Measurements from ENCODE around the gene MPHOSPH10.
"Not testable (repeated sequence)": the region's sequence is repeated elsewhere in the genome, so short reads cannot be mapped to it uniquely, and the experiment has no call there.

Gene MPHOSPH10

DNA sequence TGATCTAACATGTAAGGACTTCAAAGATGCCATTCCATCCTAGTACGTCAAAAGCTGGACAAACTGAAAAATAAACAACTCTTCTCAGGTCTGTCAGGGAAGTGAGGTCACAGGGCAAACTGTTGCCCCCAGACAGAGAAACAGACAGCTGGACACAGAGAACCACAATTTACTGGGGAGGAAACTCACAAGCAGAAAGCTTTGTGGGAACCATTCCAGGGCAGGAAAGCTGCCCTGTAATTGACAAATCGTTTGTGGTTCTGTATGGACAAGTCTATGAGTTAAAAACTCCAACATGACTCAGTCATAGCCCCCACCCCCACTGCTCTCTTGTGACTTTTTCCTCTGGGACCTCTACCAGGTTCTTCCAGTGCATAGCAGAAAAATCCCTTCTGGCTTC lies 28.8 kb upstream of the MPHOSPH10 start:
- Histone ChIP-seq H3K27me3 (ENCODE audit: control insufficient read depth, insufficient read depth, low read length, poor library complexity, severe bottlenecking) (no peaks in the 10 kb centered on the region), H3K4me1 (ENCODE audit: control insufficient read depth, insufficient read depth, low read length) (no peaks in the 10 kb centered on the region), H3K9me3 (ENCODE audit: control insufficient read depth, low read length) (no peaks in the 10 kb centered on the region), H3K36me3 (ENCODE audit: control insufficient read depth, insufficient read depth, low read length) (no peaks in the 10 kb centered on the region), H3K27ac (ENCODE audit: insufficient read depth, low read depth, low read length, poor library complexity, severe bottlenecking) (no peak overlapping the region), H3K4me3 (ENCODE audit: insufficient read depth, low read depth, low read length) (no peak overlapping the region)
- WGBS, 2 experiments, result 88 to 94% methylated on average over 2 of the region's 2 CpGs

DNA sequence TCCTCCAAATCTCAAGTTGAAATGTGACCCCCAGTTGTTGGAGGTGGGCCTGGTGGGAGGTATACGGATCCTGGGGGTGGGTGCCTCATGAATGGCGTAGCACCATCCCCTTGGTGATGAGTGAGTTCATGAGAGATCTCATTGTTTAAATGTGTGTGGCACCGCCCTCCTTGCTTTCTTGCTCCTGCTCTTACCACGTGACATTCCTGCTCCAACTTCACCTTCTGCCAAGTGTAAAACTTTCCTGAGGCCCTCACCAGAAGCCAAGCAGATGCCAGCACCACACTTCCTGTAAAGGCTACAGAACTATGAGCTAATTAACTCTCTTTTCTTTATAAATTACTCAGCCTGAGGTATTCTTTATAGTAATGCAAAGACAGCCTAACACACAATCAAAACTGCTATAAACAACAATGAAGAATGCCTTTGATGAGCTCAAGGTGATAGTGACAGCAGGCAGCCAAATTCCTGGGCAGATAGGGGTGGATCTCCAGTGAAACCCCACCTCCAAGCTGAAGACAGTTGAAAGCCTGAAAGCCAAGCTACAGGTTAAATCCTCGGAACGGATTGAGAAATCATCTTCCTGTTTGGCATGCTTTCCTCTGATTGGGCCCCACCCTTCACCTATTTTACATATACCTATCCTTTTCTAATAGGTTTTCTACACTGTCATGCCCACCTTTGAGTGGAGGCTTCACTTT lies 27.3 kb upstream of the MPHOSPH10 start:
- H3K36me3 ChIP-seq (ENCODE audit: control insufficient read depth, insufficient read depth, low read length), result no peaks in the 10 kb centered on the region
- no peaks in the 10 kb centered on the region for H3K4me1 ChIP-seq (ENCODE audit: control insufficient read depth, insufficient read depth, low read length)
- 76% methylated on average over 6 of the region's 6 CpGs for WGBS, 2 experiments
- H3K27me3 ChIP-seq (ENCODE audit: control insufficient read depth, insufficient read depth, low read length, poor library complexity, severe bottlenecking), result no peaks in the 10 kb centered on the region
- no peaks in the 10 kb centered on the region for H3K9me3 ChIP-seq (ENCODE audit: control insufficient read depth, low read length)
- no peak overlapping the region for H3K27ac ChIP-seq (ENCODE audit: insufficient read depth, low read depth, low read length, poor library complexity, severe bottlenecking)
- no peak overlapping the region for H3K4me3 ChIP-seq (ENCODE audit: insufficient read depth, low read depth, low read length)

DNA sequence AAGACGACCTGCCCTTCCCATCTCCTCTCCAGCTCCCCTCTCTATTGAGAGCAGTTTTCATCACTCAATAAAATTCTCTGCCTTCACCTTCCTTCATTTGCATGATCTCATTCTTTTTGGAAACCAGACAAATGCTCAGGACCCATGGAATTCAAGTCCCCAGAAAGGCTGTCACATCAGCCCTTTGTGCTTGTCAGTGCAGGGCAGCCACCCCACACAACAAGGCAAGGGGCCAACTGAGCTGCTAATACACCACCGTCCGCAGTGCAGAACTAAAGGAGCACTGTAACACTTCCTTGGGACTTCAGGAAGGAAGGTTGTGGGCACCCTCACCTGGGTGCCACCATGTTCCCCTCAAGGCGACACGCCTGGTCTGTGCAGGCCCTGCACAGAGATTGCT lies 26.6 kb upstream of the MPHOSPH10 start:
- no peaks in the 10 kb centered on the region for H3K27me3 ChIP-seq (ENCODE audit: control insufficient read depth, insufficient read depth, low read length, poor library complexity, severe bottlenecking)
- 89 to 93% methylated on average over 5 of the region's 5 CpGs for WGBS, 2 experiments
- no peak overlapping the region for H3K4me3 ChIP-seq (ENCODE audit: insufficient read depth, low read depth, low read length)
- no peaks in the 10 kb centered on the region for H3K36me3 ChIP-seq (ENCODE audit: control insufficient read depth, insufficient read depth, low read length)
- no peaks in the 10 kb centered on the region for H3K9me3 ChIP-seq (ENCODE audit: control insufficient read depth, low read length)
- H3K4me1 ChIP-seq (ENCODE audit: control insufficient read depth, insufficient read depth, low read length), result no peaks in the 10 kb centered on the region
- H3K27ac ChIP-seq (ENCODE audit: insufficient read depth, low read depth, low read length, poor library complexity, severe bottlenecking), result no peak overlapping the region

DNA sequence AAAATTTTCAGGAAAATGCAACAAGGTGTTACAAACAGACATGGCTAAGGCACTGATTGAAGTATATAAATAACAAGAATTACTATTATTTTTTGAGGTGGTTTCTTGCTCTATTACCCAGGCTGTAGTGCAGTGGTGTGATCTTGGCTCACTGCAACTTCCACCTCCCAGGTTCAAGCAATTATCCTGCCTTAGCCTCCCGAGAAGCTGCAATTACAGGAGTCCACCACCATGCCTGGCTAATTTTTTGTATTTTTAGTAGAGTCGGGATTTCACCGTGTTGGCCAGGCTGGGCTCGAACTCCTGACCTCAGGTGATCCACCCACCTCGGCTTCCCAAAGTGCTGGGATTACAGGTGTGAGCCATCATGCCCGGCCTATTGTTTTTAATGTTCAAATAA lies 24.0 kb upstream of the MPHOSPH10 start:
- not testable (repeated sequence) for H3K4me3 ChIP-seq (ENCODE audit: insufficient read depth, low read depth, low read length); H3K27me3 ChIP-seq (ENCODE audit: control insufficient read depth, insufficient read depth, low read length, poor library complexity, severe bottlenecking); H3K36me3 ChIP-seq (ENCODE audit: control insufficient read depth, insufficient read depth, low read length); H3K9me3 ChIP-seq (ENCODE audit: control insufficient read depth, low read length); H3K4me1 ChIP-seq (ENCODE audit: control insufficient read depth, insufficient read depth, low read length); H3K27ac ChIP-seq (ENCODE audit: insufficient read depth, low read depth, low read length, poor library complexity, severe bottlenecking)
- 90 to 93% methylated on average over 6 of the region's 6 CpGs for WGBS, 2 experiments

DNA sequence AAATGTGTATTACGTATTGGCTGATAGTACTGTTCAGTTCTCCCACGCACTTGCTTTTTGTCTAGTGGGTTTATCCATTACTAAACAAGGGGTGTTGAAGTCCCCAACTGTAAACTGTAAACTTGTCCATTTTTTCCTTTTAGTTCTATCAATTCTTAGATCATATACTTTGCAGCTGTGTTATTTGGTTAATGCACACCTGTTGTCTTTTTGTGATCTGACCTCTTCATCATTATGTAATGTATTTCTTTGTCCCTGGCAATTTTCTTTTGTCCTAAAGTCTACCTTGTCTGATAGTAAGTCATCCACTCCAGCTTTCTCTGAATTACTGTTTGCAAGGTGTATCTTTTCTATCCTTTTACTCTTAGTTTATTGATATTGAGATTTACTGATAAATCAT lies 22.3 kb upstream of the MPHOSPH10 start:
- Histone ChIP-seq H3K9me3 (ENCODE audit: control insufficient read depth, low read length) (no peaks in the 10 kb centered on the region), H3K27me3 (ENCODE audit: control insufficient read depth, insufficient read depth, low read length, poor library complexity, severe bottlenecking) (no peaks in the 10 kb centered on the region), H3K27ac (ENCODE audit: insufficient read depth, low read depth, low read length, poor library complexity, severe bottlenecking) (no peak overlapping the region), H3K4me3 (ENCODE audit: insufficient read depth, low read depth, low read length) (no peak overlapping the region), H3K4me1 (ENCODE audit: control insufficient read depth, insufficient read depth, low read length) (no peaks in the 10 kb centered on the region), H3K36me3 (ENCODE audit: control insufficient read depth, insufficient read depth, low read length) (no peaks in the 10 kb centered on the region)
- 100% methylated on average over 2 of the region's 2 CpGs for WGBS, 2 experiments

DNA sequence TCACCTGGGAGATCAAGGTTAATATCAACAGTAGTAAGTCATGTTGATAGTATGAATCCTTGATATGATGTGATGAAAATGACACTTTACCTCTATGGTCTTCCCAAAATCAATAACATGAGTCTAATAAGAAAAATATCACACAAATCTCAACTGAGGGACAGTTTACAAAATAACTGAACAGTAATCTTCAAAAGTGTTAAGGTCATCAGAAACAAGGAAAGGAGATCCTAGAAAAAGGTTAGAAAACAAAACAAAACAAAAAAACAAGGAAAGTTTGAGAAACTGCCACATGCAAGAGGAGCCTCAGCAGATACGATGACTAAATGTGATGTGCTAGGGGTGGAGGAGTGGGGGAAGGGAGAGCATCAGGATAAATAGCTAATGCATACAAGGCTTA lies 16.6 kb upstream of the MPHOSPH10 start:
- H3K36me3 ChIP-seq (ENCODE audit: control insufficient read depth, insufficient read depth, low read length), result no peaks in the 10 kb centered on the region
- 91 to 96% methylated on average over 1 of the region's 1 CpG for WGBS, 2 experiments

DNA sequence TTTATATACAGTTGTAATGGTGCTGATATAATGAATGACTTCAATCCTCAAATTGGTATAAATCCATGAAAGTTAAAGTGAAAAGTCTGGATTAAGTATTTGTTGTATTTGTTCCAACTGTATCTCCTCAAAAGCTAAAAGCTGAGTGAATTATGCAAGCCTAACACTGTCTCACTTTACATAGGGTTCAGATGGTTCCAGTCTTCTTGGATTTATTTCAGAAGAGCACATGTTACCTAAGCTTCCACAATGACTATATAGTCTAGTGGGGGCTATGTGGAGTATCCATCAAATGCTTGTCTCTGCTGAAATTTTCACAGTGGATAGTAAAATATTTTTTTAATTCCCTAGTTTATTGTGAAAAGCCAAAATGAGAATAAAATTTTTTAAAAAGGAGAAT lies 13.4 kb upstream of the MPHOSPH10 start:
- Histone ChIP-seq H3K27ac (ENCODE audit: insufficient read depth, low read depth, low read length, poor library complexity, severe bottlenecking) (no peak overlapping the region), H3K27me3 (ENCODE audit: control insufficient read depth, insufficient read depth, low read length, poor library complexity, severe bottlenecking) (no peaks in the 10 kb centered on the region), H3K4me1 (ENCODE audit: control insufficient read depth, insufficient read depth, low read length) (no peaks in the 10 kb centered on the region), H3K36me3 (ENCODE audit: control insufficient read depth, insufficient read depth, low read length) (no peaks in the 10 kb centered on the region), H3K9me3 (ENCODE audit: control insufficient read depth, low read length) (no peaks in the 10 kb centered on the region), H3K4me3 (ENCODE audit: insufficient read depth, low read depth, low read length) (no peak overlapping the region)

More for the DNA sequence above, 16.6 kb upstream of the MPHOSPH10 start:
- Histone ChIP-seq H3K4me3 (ENCODE audit: insufficient read depth, low read depth, low read length) (no peak overlapping the region), H3K27me3 (ENCODE audit: control insufficient read depth, insufficient read depth, low read length, poor library complexity, severe bottlenecking) (no peaks in the 10 kb centered on the region), H3K4me1 (ENCODE audit: control insufficient read depth, insufficient read depth, low read length) (no peaks in the 10 kb centered on the region), H3K27ac (ENCODE audit: insufficient read depth, low read depth, low read length, poor library complexity, severe bottlenecking) (no peak overlapping the region), H3K9me3 (ENCODE audit: control insufficient read depth, low read length) (no peaks in the 10 kb centered on the region)

DNA sequence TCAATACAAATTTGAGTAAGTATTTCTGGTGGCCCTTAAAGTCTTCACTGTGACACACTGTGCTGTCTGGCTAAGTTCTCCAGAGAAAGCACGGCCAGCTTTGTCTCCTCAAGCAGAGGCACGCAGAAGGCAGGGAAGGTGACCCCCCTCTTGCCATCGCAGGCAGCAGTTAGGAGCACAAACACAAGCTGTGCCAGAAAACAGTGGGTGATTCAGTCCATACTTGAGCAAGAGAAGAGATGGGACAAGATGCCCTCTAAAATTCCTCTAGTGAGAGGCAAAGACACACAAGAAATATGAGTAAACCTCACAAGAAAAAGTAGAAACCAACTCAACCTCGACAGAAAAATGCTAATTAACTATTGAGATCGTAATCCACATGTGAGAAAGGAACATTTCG lies 10.2 kb upstream of the MPHOSPH10 start:
- no peak overlapping the region for H3K27ac ChIP-seq (ENCODE audit: insufficient read depth, low read depth, low read length, poor library complexity, severe bottlenecking)
- H3K9me3 ChIP-seq (ENCODE audit: control insufficient read depth, low read length), result no peaks in the 10 kb centered on the region
- H3K36me3 ChIP-seq (ENCODE audit: control insufficient read depth, insufficient read depth, low read length), result peaks cover 5% of the 10 kb centered on the region
- H3K27me3 ChIP-seq (ENCODE audit: control insufficient read depth, insufficient read depth, low read length, poor library complexity, severe bottlenecking), result no peaks in the 10 kb centered on the region
- 93 to 94% methylated on average over 6 of the region's 6 CpGs for WGBS, 2 experiments
- no peak overlapping the region for H3K4me3 ChIP-seq (ENCODE audit: insufficient read depth, low read depth, low read length)
- no peaks in the 10 kb centered on the region for H3K4me1 ChIP-seq (ENCODE audit: control insufficient read depth, insufficient read depth, low read length)

DNA sequence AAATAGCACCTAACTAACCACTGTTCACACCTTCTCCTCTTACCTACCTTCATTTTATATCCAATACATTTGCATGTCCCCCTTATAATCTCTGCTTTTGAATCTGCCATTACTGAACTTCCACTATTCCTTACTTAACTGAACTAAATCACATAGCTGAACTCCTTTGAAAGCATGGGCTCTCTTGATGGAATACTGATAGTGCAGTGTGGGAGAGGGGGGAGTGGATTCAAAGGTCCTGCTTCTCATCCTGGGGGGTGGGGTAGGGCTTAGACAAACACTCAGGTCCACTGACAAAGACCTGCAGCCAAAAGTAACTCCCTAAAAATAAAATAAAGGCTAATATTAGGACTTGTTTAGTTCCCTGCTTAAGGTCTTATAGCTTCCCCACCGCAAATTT lies 9.0 kb upstream of the MPHOSPH10 start:
- WGBS, 2 experiments, result 97 to 100% methylated on average over 1 of the region's 1 CpG
- H3K4me3 ChIP-seq (ENCODE audit: insufficient read depth, low read depth, low read length), result no peak overlapping the region
- H3K27me3 ChIP-seq (ENCODE audit: control insufficient read depth, insufficient read depth, low read length, poor library complexity, severe bottlenecking), result no peaks in the 10 kb centered on the region
- H3K9me3 ChIP-seq (ENCODE audit: control insufficient read depth, low read length), result no peaks in the 10 kb centered on the region
- H3K27ac ChIP-seq (ENCODE audit: insufficient read depth, low read depth, low read length, poor library complexity, severe bottlenecking), result no peak overlapping the region
- H3K4me1 ChIP-seq (ENCODE audit: control insufficient read depth, insufficient read depth, low read length), result no peaks in the 10 kb centered on the region
- H3K36me3 ChIP-seq (ENCODE audit: control insufficient read depth, insufficient read depth, low read length), result peaks cover 5% of the 10 kb centered on the region

DNA sequence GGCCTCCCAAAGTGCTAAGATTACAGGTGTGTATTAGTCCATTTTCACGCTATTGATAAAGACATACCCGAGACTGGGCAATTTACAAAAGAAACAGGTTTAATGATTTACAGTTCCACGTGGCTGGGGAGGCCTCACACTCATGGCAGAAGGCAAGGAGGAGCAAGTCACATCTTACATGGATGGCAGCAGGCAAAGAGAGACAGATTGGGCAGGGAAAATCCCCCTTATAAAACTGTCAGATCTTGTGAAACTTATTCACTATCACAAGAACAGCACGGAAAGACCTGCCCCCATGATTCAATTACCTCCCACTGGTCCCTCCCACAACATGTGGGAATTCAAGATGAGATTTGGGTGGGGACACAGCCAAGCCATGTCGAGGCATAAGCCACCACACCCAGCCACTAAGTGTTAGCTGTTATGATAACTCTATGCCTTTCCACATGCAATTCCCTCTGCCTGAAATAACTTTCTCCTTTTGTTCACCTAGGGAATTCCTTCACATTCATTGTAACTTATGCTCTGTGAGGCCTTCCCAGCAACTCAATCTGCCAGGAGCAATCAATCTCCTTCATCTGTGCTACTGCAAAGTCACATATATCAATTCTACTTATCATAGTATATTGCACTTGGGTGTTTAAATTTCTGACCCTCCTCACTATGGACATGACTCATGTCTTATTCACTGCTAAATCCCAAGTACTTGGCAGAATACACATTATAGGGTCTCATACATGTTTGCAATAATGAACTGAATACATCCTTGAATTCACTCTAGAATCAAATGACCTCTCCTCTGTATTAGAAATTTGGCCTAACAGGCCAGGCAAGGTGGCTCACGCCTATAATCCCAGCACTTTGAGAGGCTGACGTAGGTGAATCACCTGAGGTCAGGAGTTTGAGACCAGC lies 7.8 kb upstream of the MPHOSPH10 start:
- 90 to 91% methylated on average over 7 of the region's 7 CpGs for WGBS, 2 experiments
- Histone ChIP-seq H3K27me3 (ENCODE audit: control insufficient read depth, insufficient read depth, low read length, poor library complexity, severe bottlenecking) (no peaks in the 10 kb centered on the region), H3K36me3 (ENCODE audit: control insufficient read depth, insufficient read depth, low read length) (peaks cover 5% of the 10 kb centered on the region), H3K4me1 (ENCODE audit: control insufficient read depth, insufficient read depth, low read length) (no peaks in the 10 kb centered on the region), H3K27ac (ENCODE audit: insufficient read depth, low read depth, low read length, poor library complexity, severe bottlenecking) (no peak overlapping the region), H3K4me3 (ENCODE audit: insufficient read depth, low read depth, low read length) (no peak overlapping the region), H3K9me3 (ENCODE audit: control insufficient read depth, low read length) (no peaks in the 10 kb centered on the region)
